Lower lobe of right lung (tissue), 2 donors: Measurements from ENCODE around the gene MRE11. TPM values are rescaled to one million over a fixed set of nuclear protein-coding genes. Genes with fewer than 3 reads are reported as not detected.

Experiments
- ATAC-seq, 2 donors: fragments of 200-7000 bp; cut with Tn5 transposase; one replicate each; pipeline ENCODE4 v1.9.1; 2020 to 2022; ENCODE audit warnings: mild to moderate bottlenecking in 2 of 2, moderate library complexity in 2 of 2
- DNase-seq: peaks from one replicate; pipeline ENCODE4 v3.0.0-alpha.2; 2020
- H3K27ac ChIP-seq: fragments of 200-600 bp; one replicate; pipeline ENCODE4 v1.8.0; 2022
- H3K27me3 ChIP-seq: fragments of 200-600 bp; one replicate; pipeline ENCODE4 v1.8.0; 2022; ENCODE audit warnings: low read depth
- H3K36me3 ChIP-seq: fragments of 200-600 bp; one replicate; pipeline ENCODE4 v1.8.0; 2022; ENCODE audit warnings: mild to moderate bottlenecking
- H3K4me1 ChIP-seq: fragments of 200-600 bp; one replicate; pipeline ENCODE4 v1.8.0; 2022
- H3K4me3 ChIP-seq: fragments of 200-600 bp; one replicate; pipeline ENCODE4 v1.8.0; 2022; ENCODE audit warnings: mild to moderate bottlenecking
- H3K9me3 ChIP-seq: fragments of 200-600 bp; one replicate; pipeline ENCODE4 v1.8.0; 2022
- CTCF ChIP-seq: fragments of 200-600 bp; IDR thresholded peaks from one replicate; pipeline ENCODE4 v1.8.0; 2022; ENCODE audit warnings: antibody characterized with exemption, mild to moderate bottlenecking
- intact Hi-C: fragments of 100-400 bp; cut with DNase I; formaldehyde crosslinking; loops from one replicate; pipeline ENCODE4 v1.11.0; 2022
- long read RNA-seq: library from polyadenylated mRNA; unstranded; transcript quantifications from one replicate; pipeline ENCODE4 v2.0.0, GENCODE V29; 2021
- total RNA-seq: library from RNA; stranded (reverse); fragmentation: NEBNext Ultra II Directional; extraction: Animal tissue kit (Norgen Biotek cat#: 25700); gene quantifications from one replicate; pipeline ENCODE4 v1.2.1, GENCODE V29; 2021
- donor health status: DM: no; HTN: yes; CAD: no; lungs with severe emphysema.

MRE11 gene
- total RNA-seq: 17.6 TPM
- long read RNA-seq, full-length matches to known transcripts: 6 of 15 reads
- long read RNA-seq, partial matches to known transcripts: 2 of 15 reads
- long read RNA-seq, other reads (novel, unspliced or antisense): 7 of 15 reads

GRCh38 chr11:94493281-94494125 lies at the start of gene MRE11, which contains the start of gene ANKRD49:
Gene MRE11 (minus strand): TSS chr11:94493844. CDS start chr11:94492801, 1,043 bp downstream.
Gene ANKRD49 (plus strand): TSS chr11:94493984. CDS start chr11:94496694, 2,710 bp downstream.
- ATAC-seq: peak; percentile 100
- H3K27ac ChIP-seq: peak within 1 kb of the TSS; percentile 86
- TF ChIP-seq CTCF: no peak
- H3K4me3 ChIP-seq: peak within 1 kb of the TSS; percentile 84
- H3K4me1 ChIP-seq: peaks cover 22% of the 10 kb centered on the region
- H3K36me3 ChIP-seq: peaks cover 43% of the 10 kb centered on the region
- intact Hi-C loops: no loop called here
- H3K27me3 ChIP-seq: no peaks in the 10 kb centered on the region
- DNase-seq: peak; percentile 98
- no peaks in the 10 kb centered on the region for H3K9me3 ChIP-seq

GRCh38 chr11:94539420-94539819 lies 45.8 kb upstream of the MRE11 start:
- peaks cover 7% of the 10 kb centered on the region for H3K4me1 ChIP-seq
- H3K4me3 ChIP-seq: no peak overlapping the region
- no peaks in the 10 kb centered on the region for H3K36me3 ChIP-seq
- ATAC-seq (no peak), DNase-seq (no peak)
- H3K9me3 ChIP-seq: no peaks in the 10 kb centered on the region
- no peak for TF ChIP-seq CTCF
- intact Hi-C loops: no loop called here
- no peaks in the 10 kb centered on the region for H3K27me3 ChIP-seq
- H3K27ac ChIP-seq: no peak overlapping the region

- Histone ChIP-seq H3K4me1 (no peaks in the 10 kb centered on the region), H3K4me3 (no peak overlapping the region), H3K9me3 (no peaks in the 10 kb centered on the region), H3K36me3 (no peaks in the 10 kb centered on the region), H3K27me3 (no peaks in the 10 kb centered on the region), H3K27ac (no peak overlapping the region)
- TF ChIP-seq CTCF: no peak
- DNase-seq (no peak), ATAC-seq (no peak)
- intact Hi-C loops: no loop called here
These were observed 43.5 kb upstream of the MRE11 start for GRCh38 chr11:94537031-94537600.

- H3K4me3 ChIP-seq: no peak overlapping the region
- no peaks in the 10 kb centered on the region for H3K4me1 ChIP-seq
- TF ChIP-seq CTCF: no peak
- no peaks in the 10 kb centered on the region for H3K36me3 ChIP-seq
- ATAC-seq (no peak), DNase-seq (no peak)
- intact Hi-C loops: no loop called here
- H3K9me3 ChIP-seq: no peaks in the 10 kb centered on the region
- no peaks in the 10 kb centered on the region for H3K27me3 ChIP-seq
- no peak overlapping the region for H3K27ac ChIP-seq
These were observed 42.7 kb upstream of the MRE11 start for GRCh38 chr11:94536386-94536785.

- H3K27ac ChIP-seq: no peak overlapping the region
- H3K9me3 ChIP-seq: no peaks in the 10 kb centered on the region
- ATAC-seq (no peak), DNase-seq (no peak)
- H3K36me3 ChIP-seq: no peaks in the 10 kb centered on the region
- no peak for TF ChIP-seq CTCF
- H3K4me3 ChIP-seq: no peak overlapping the region
- no peaks in the 10 kb centered on the region for H3K27me3 ChIP-seq
- intact Hi-C loops: no loop called here
- H3K4me1 ChIP-seq: no peaks in the 10 kb centered on the region
These were observed 40.3 kb upstream of the MRE11 start for GRCh38 chr11:94533696-94534630.
